HepG2 (cell line): Measurements from ENCODE around the gene PCGF3. TPM values are rescaled to one million over a fixed set of nuclear protein-coding genes. Genes with fewer than 3 reads are reported as not detected.

Experiments used
- ATAC-seq: fragments of 200-7000 bp; cut with Tn5 transposase; 3 replicates; pipeline ENCODE4 v1.9.1; 2020; ENCODE audit warnings: mild to moderate bottlenecking, moderate library complexity
- BruUV-seq: library from RNA; stranded (reverse); fragments of 400-500 nt; replicated peaks from 2 replicates; lab custom pipeline; 2021; lab: Mats Ljungman, UMichigan
- CTCF ChIA-PET: fragments of 300-600 bp; formaldehyde crosslinking; extraction: SDS; loops from one replicate; lab custom pipeline; 2021; ENCODE audit warnings: low total read pairs, inconsistent platforms, low intra/inter-chr PET ratio; lab: Yijun Ruan, JAX
- POLR2A ChIA-PET: fragments of 350-600 bp; sonication (Branson Sonifier 250); formaldehyde crosslinking; loops from one replicate; lab custom pipeline; 2020; ENCODE audit warnings: antibody characterized with exemption, inconsistent platforms; lab: Yijun Ruan, JAX
- DNase-seq: peaks from one replicate; pipeline ENCODE4 v3.0.0-alpha.2; 2015; ENCODE audit warnings: low spot score
- FAIRE-seq: peaks from 3 replicates; lab custom pipeline; 2011; peaks lifted over from hg19 to GRCh38; lab: Jason Lieb, UNC
- H2AFZ ChIP-seq: one replicate; pipeline ENCODE4 v1.6.1; 2011; ENCODE audit warnings: low read length, inconsistent platforms
- H3K27ac ChIP-seq: fragments of 300-600 bp; 3 replicates; pipeline ENCODE4 v1.8.0; 2011; ENCODE audit warnings: mixed run types, mild to moderate bottlenecking, mixed read lengths, low read length, inconsistent platforms; ENCODE audit not compliant: insufficient read depth; ENCODE audit errors: extremely low read length
- H3K27me3 ChIP-seq, 2 experiments: fragments of 200-600 bp in 1 of 2; 2 replicates in 1 of 2; 3 replicates in 1 of 2; pipeline versions ENCODE4 v1.6.0 to v1.8.0; 2011; ENCODE audit warnings: low read length in 2 of 2, mild to moderate bottlenecking in 2 of 2, moderate library complexity in 2 of 2, inconsistent platforms in 1 of 2; ENCODE audit not compliant: insufficient read depth in 2 of 2, control insufficient read depth in 1 of 2
- H3K36me3 ChIP-seq, 2 experiments: fragments of 200-600 bp in 1 of 2; replicated peaks in 1 of 2; 2 replicates in 1 of 2; 3 replicates in 1 of 2; pipeline versions ENCODE4 v1.5.1 to v1.8.0; 2011; ENCODE audit warnings: low read length in 2 of 2, inconsistent platforms in 1 of 2; ENCODE audit not compliant: insufficient read depth in 2 of 2, control insufficient read depth in 1 of 2
- H3K4me1 ChIP-seq: 2 replicates; pipeline ENCODE4 v1.5.1; 2012; ENCODE audit warnings: low read length, inconsistent platforms; ENCODE audit not compliant: insufficient read depth
- H3K4me2 ChIP-seq: 2 replicates; pipeline ENCODE4 v1.6.0; 2011; ENCODE audit warnings: low read depth, low read length, inconsistent platforms
- H3K4me3 ChIP-seq, 3 experiments: fragments of 200-600 bp in 1 of 3; sonication (generic), shearing (Covaris generic) in 1 of 3; replicated peaks in 1 of 3; 2 replicates each; pipeline ENCODE4 v1.5.1; 2011 to 2016; ENCODE audit warnings: low read length in 3 of 3, inconsistent platforms in 2 of 3, low read depth in 2 of 3, mild to moderate bottlenecking in 2 of 3, control low read depth in 1 of 3, mixed read lengths in 1 of 3; ENCODE audit not compliant: insufficient read depth in 1 of 3
- H3K79me2 ChIP-seq: one replicate; pipeline ENCODE4 v1.6.1; 2011; ENCODE audit warnings: low read length, inconsistent platforms; ENCODE audit not compliant: insufficient read depth
- H3K9ac ChIP-seq: 2 replicates; pipeline ENCODE4 v1.6.0; 2011; ENCODE audit warnings: mild to moderate bottlenecking, low read depth, low read length, inconsistent platforms; ENCODE audit not compliant: insufficient read depth
- H3K9me3 ChIP-seq: 2 replicates; pipeline ENCODE4 v1.5.1; 2012; ENCODE audit warnings: mild to moderate bottlenecking, low read length
- H4K20me1 ChIP-seq: 2 replicates; pipeline ENCODE4 v1.6.0; 2011; ENCODE audit warnings: inconsistent platforms, mild to moderate bottlenecking, low read length, moderate library complexity; ENCODE audit not compliant: insufficient read depth
- AGO2 ChIP-seq: fragments of 200-400 bp; formaldehyde crosslinking; optimal IDR thresholded peaks from 2 replicates; pipeline ENCODE3; 2017; ENCODE audit warnings: mild to moderate bottlenecking, low read depth, low read length, moderate library complexity
- DRAP1 ChIP-seq: IDR thresholded peaks from 2 replicates; pipeline ENCODE4 v1.6.1; 2016; ENCODE audit warnings: missing genetic modification reagents, missing compliant biosample characterization
- HES4 ChIP-seq: sonication (generic); formaldehyde crosslinking; IDR thresholded peaks from 2 replicates; pipeline ENCODE4 v1.9.0; 2021; ENCODE audit warnings: mild to moderate bottlenecking, missing genetic modification reagents, borderline replicate concordance
- IRX3 ChIP-seq: sonication (generic); formaldehyde crosslinking; IDR thresholded peaks from 2 replicates; pipeline ENCODE4 v1.8.1; 2023; ENCODE audit warnings: mild to moderate bottlenecking, low read depth, missing genetic modification reagents, borderline replicate concordance
- SNRNP70 ChIP-seq: fragments of 200-400 bp; formaldehyde crosslinking; IDR thresholded peaks from 2 replicates; pipeline ENCODE4 v1.6.1; 2017; ENCODE audit warnings: mild to moderate bottlenecking, low read depth, low read length, moderate library complexity
- SRSF9 ChIP-seq: fragments of 200-400 bp; formaldehyde crosslinking; IDR thresholded peaks from 2 replicates; pipeline ENCODE4 v1.6.1; 2018; ENCODE audit warnings: borderline replicate concordance, mild to moderate bottlenecking, low read depth, low read length; ENCODE audit not compliant: insufficient read depth, poor library complexity, severe bottlenecking
- YEATS2 ChIP-seq: sonication (generic); formaldehyde crosslinking; IDR thresholded peaks from 2 replicates; pipeline ENCODE4 v1.4.0; 2020; ENCODE audit warnings: missing genetic modification reagents, borderline replicate concordance
- ZBTB34 ChIP-seq: sonication (generic); formaldehyde crosslinking; IDR thresholded peaks from 2 replicates; pipeline ENCODE4 v1.8.0; 2022; ENCODE audit warnings: mild to moderate bottlenecking, missing genetic modification reagents
- ZNF180 ChIP-seq: sonication (generic); formaldehyde crosslinking; IDR thresholded peaks from 2 replicates; pipeline ENCODE4 v1.4.0; 2020; ENCODE audit warnings: low read depth, missing genetic modification reagents, borderline replicate concordance
- ZNF709 ChIP-seq: sonication (generic); formaldehyde crosslinking; IDR thresholded peaks from 2 replicates; pipeline ENCODE4 v1.5.0; 2020; ENCODE audit warnings: mild to moderate bottlenecking, missing genetic modification reagents
- ZNF746 ChIP-seq: sonication (generic); formaldehyde crosslinking; IDR thresholded peaks from 2 replicates; pipeline ENCODE4 v1.8.0; 2022; ENCODE audit warnings: mild to moderate bottlenecking, missing genetic modification reagents
- ZNF790 ChIP-seq: sonication (generic); formaldehyde crosslinking; IDR thresholded peaks from 2 replicates; pipeline ENCODE4 v1.8.0; 2022; ENCODE audit warnings: missing genetic modification reagents, mild to moderate bottlenecking, borderline replicate concordance
- ZNF878 ChIP-seq: sonication (generic); formaldehyde crosslinking; IDR thresholded peaks from 2 replicates; pipeline ENCODE4 v1.8.1; 2023; ENCODE audit warnings: mild to moderate bottlenecking, missing genetic modification reagents, moderate library complexity
- WGBS: methylation state at CpG from one replicate; pipeline ENCODE4 v1.1.6; 2017; ENCODE audit warnings: low lambda C conversion rate; 5-methylcytosine and 5-hydroxymethylcytosine counted together
- in situ Hi-C: cut with HindIII; loops from 2 replicates; pipeline ENCODE4 v1.10.0; 2017; ENCODE audit warnings: low pct_unique_long_range_greater_than_20kb; ENCODE audit not compliant: extremely low pct_ligation_motif_present
- intact Hi-C: fragments of 100-400 bp; cut with micrococcal nuclease; formaldehyde crosslinking; loops from one replicate; pipeline ENCODE4 v1.10.0; 2022; ENCODE audit not compliant: unreplicated experiment
- polyA plus RNA-seq, 8 experiments: library from polyadenylated mRNA; depleted of rRNA in 3 of 8; stranded (reverse) in 7 of 8; unstranded in 1 of 8; fragments of >200 nt; fragmentation: Illumina TruSeq in 4 of 8; extraction: Trizol in 4 of 8; gene quantifications; 2 replicates each; pipeline versions ENCODE4 v1.2.1 to v1.2.3, GENCODE V29; 2011 to 2016; ENCODE audit warnings: low read depth in 4 of 8, missing spikeins in 1 of 8, mixed read lengths in 1 of 8; ENCODE audit not compliant: insufficient read depth in 1 of 8
- total RNA-seq, 5 experiments: library from RNA; depleted of rRNA; stranded (reverse); fragments of >200 nt; fragmentation: Illumina TruSeq; extraction: Trizol; gene quantifications; 2 replicates each; pipeline ENCODE4 v1.2.3, GENCODE V29; 2016; ENCODE audit warnings: low read depth in 1 of 5

Gene PCGF3
- total and polyA plus RNA-seq, 2 of the 13 experiments (the other 11 are each of a cell fraction or from before 2014, with no cell fraction given): 28.6 to 66.2 TPM

GRCh38 chr4:721261-722168 is 15.9 kb downstream of the PCGF3 start:
- FAIRE-seq: no peak
- Histone ChIP-seq H3K4me3 (no peak overlapping the region), H3K4me1 (peaks cover 17% of the 10 kb centered on the region), H2AFZ (no peak overlapping the region), H3K36me3 (peaks cover 2% of the 10 kb centered on the region in 2 experiments; a peak in 1 of 5 replicates), H3K4me2 (no peak overlapping the region), H3K27ac (no peak overlapping the region), H4K20me1 (peaks cover 37% of the 10 kb centered on the region; the same call in 1 of the 2 replicates), H3K27me3 (no peaks in the 10 kb centered on the region; a peak in 1 of 5 replicates), H3K9me3 (no peaks in the 10 kb centered on the region), H3K9ac (no peak overlapping the region), H3K79me2 (peaks cover 38% of the 10 kb centered on the region)
- DNase-seq: no peak
- TF ChIP-seq AGO2 (peak; percentile 32), HES4 (CRISPR knock-in tag) (no peak), SRSF9 (no peak)
- ChIA-PET CTCF (no interaction called here), POLR2A (no interaction called here)
- intact Hi-C loops: loop anchor here (5.0 kb wide), 1 partner anchor 34 kb away; the partner anchor contains the start of gene SLC49A3
- no TSS peak for BruUV-seq
- in situ Hi-C loops: no loop called here
- ATAC-seq: no peak
- WGBS: 96% methylated on average over 30 of the region's 31 CpGs

GRCh38 chr4:722169-722725 is 16.6 kb downstream of the PCGF3 start:
- intact Hi-C loops: loop anchor here (5.0 kb wide), 1 partner anchor 35 kb away; the partner anchor contains the start of gene SLC49A3
- Histone ChIP-seq H2AFZ (no peak overlapping the region), H3K27me3 (no peaks in the 10 kb centered on the region; a peak in 1 of 5 replicates), H3K4me3 (no peak overlapping the region), H3K9ac (no peak overlapping the region), H3K27ac (no peak overlapping the region), H3K4me1 (peaks cover 17% of the 10 kb centered on the region), H4K20me1 (peaks cover 37% of the 10 kb centered on the region; the same call in 1 of the 2 replicates), H3K4me2 (no peak overlapping the region), H3K9me3 (no peaks in the 10 kb centered on the region), H3K36me3 (peaks cover 2% of the 10 kb centered on the region in 2 experiments; a peak in 1 of 5 replicates), H3K79me2 (peaks cover 41% of the 10 kb centered on the region)
- ChIA-PET POLR2A (no interaction called here), CTCF (no interaction called here)
- no peak for FAIRE-seq
- WGBS: 97% methylated on average over 47 of the region's 47 CpGs
- no TSS peak for BruUV-seq
- in situ Hi-C loops: no loop called here
- no peak for ATAC-seq
- no peak for DNase-seq
- no peak for TF ChIP-seq DRAP1
- TF ChIP-seq ZNF746 (CRISPR knock-in tag): no peak
- TF ChIP-seq YEATS2 (CRISPR knock-in tag): no peak
- no peak for TF ChIP-seq ZNF709 (CRISPR knock-in tag)
- TF ChIP-seq ZBTB34: no peak
- TF ChIP-seq ZNF180: no peak
- TF ChIP-seq SNRNP70: no peak
- TF ChIP-seq IRX3: no peak
- TF ChIP-seq ZNF790: no peak
- no peak for TF ChIP-seq ZNF878
